Liver (tissue), 9 donors: ENCODE measurements around the gene TEX19. TPM values are rescaled to one million over a fixed set of nuclear protein-coding genes. Genes with fewer than 3 reads are reported as not detected.

Source experiments
- DNase-seq: peaks from one replicate; pipeline ENCODE4 v3.0.0-alpha.2; 2017; ENCODE audit warnings: low spot score
- H3K27ac ChIP-seq, 2 donors: one replicate each; pipeline ENCODE4 v1.7.0; 2013; ENCODE audit warnings: inconsistent platforms in 2 of 2, low read length in 2 of 2, control low read depth in 1 of 2, low read depth in 1 of 2, mild to moderate bottlenecking in 1 of 2
- H3K27me3 ChIP-seq, 4 donors: one replicate each; pipeline versions ENCODE4 v1.6.1 to v1.7.0; 2013; ENCODE audit warnings: low read length in 3 of 4, inconsistent platforms in 1 of 4, mild to moderate bottlenecking in 1 of 4, moderate library complexity in 1 of 4; ENCODE audit not compliant: control insufficient read depth in 4 of 4, insufficient read depth in 4 of 4
- H3K36me3 ChIP-seq, 4 donors: one replicate each; pipeline versions ENCODE4 v1.6.1 to v1.7.0; 2013; ENCODE audit warnings: low read length in 3 of 4, mild to moderate bottlenecking in 3 of 4, low read depth in 1 of 4, moderate library complexity in 1 of 4; ENCODE audit not compliant: control insufficient read depth in 4 of 4, insufficient read depth in 3 of 4
- H3K4me1 ChIP-seq, 4 donors: one replicate each; pipeline versions ENCODE4 v1.6.1 to v1.7.0; 2013; ENCODE audit warnings: low read length in 3 of 4, mild to moderate bottlenecking in 3 of 4, moderate library complexity in 1 of 4; ENCODE audit not compliant: control insufficient read depth in 4 of 4, insufficient read depth in 4 of 4
- H3K4me3 ChIP-seq, 3 donors: one replicate each; pipeline versions ENCODE4 v1.6.1 to v1.7.0; 2013; ENCODE audit warnings: low read length in 3 of 3, control low read depth in 1 of 3, low read depth in 1 of 3, mild to moderate bottlenecking in 1 of 3
- H3K9ac ChIP-seq, 2 donors: one replicate each; pipeline ENCODE4 v1.7.0; 2013; ENCODE audit warnings: low read length in 2 of 2, mild to moderate bottlenecking in 2 of 2, moderate library complexity in 2 of 2, control low read depth in 1 of 2, low read depth in 1 of 2
- H3K9me3 ChIP-seq, 4 donors: one replicate each; pipeline versions ENCODE4 v1.6.1 to v1.7.0; 2013; ENCODE audit warnings: low read length in 3 of 4; ENCODE audit not compliant: control insufficient read depth in 4 of 4
- EGR1 ChIP-seq, 2 donors: IDR thresholded peaks; 2 replicates each; pipeline ENCODE4 v1.6.1; 2016 to 2018; ENCODE audit warnings: antibody characterized with exemption in 2 of 2, low read depth in 2 of 2
- FOXA1 ChIP-seq: IDR thresholded peaks from 2 replicates; pipeline ENCODE4 v1.6.1; 2016; ENCODE audit warnings: antibody characterized with exemption
- FOXA2 ChIP-seq: IDR thresholded peaks from 2 replicates; pipeline ENCODE4 v1.6.1; 2016; ENCODE audit warnings: antibody characterized with exemption
- GABPA ChIP-seq, 2 donors: IDR thresholded peaks in 1 of 2; conservative IDR thresholded peaks in 1 of 2; 2 replicates each; pipeline ENCODE4 v1.6.1; 2016; ENCODE audit warnings: antibody characterized with exemption in 2 of 2, mild to moderate bottlenecking in 1 of 2, moderate library complexity in 1 of 2
- HNF4G ChIP-seq: IDR thresholded peaks from 2 replicates; pipeline ENCODE4 v1.6.1; 2016; ENCODE audit warnings: antibody characterized with exemption
- JUND ChIP-seq, 2 donors: IDR thresholded peaks; 2 replicates each; pipeline ENCODE4 v1.6.1; 2016; ENCODE audit warnings: antibody characterized with exemption in 2 of 2
- NR2F2 ChIP-seq: IDR thresholded peaks from 2 replicates; pipeline ENCODE4 v1.6.1; 2016; ENCODE audit warnings: antibody characterized with exemption
- RAD21 ChIP-seq, 2 donors: IDR thresholded peaks; 2 replicates each; pipeline ENCODE4 v1.6.1; 2016; ENCODE audit warnings: antibody characterized with exemption in 2 of 2, mild to moderate bottlenecking in 2 of 2
- RXRA ChIP-seq, 2 donors: IDR thresholded peaks; 2 replicates each; pipeline ENCODE4 v1.6.1; 2017 to 2018; ENCODE audit warnings: antibody characterized with exemption in 2 of 2, mild to moderate bottlenecking in 1 of 2
- SP1 ChIP-seq: IDR thresholded peaks from 2 replicates; pipeline ENCODE4 v1.6.1; 2018; ENCODE audit warnings: antibody characterized with exemption, mild to moderate bottlenecking
- TAF1 ChIP-seq: conservative IDR thresholded peaks from 2 replicates; pipeline ENCODE4 v1.6.1; 2016; ENCODE audit warnings: antibody characterized with exemption, mild to moderate bottlenecking
- YY1 ChIP-seq: IDR thresholded peaks from 2 replicates; pipeline ENCODE4 v1.6.1; 2016; ENCODE audit warnings: antibody characterized with exemption, mild to moderate bottlenecking
- WGBS: extraction: QIAGEN DNeasy Blood & Tissue Kit; methylation state at CpG from one replicate; pipeline ENCODE4 v1.1.7; 2013; 5-methylcytosine and 5-hydroxymethylcytosine counted together
- polyA plus RNA-seq, 2 donors: library from polyadenylated mRNA; stranded (reverse) in 1 of 2; unstranded in 1 of 2; fragments of 200-250 nt in 1 of 2; fragments of >200 nt in 1 of 2; fragmentation: Nextera tagmentation in 1 of 2; extraction: Ambion mirVana in 1 of 2; gene quantifications; one replicate each; pipeline versions ENCODE4 v1.2.1 to v1.2.3, GENCODE V29; 2013 to 2015
- total RNA-seq, 2 donors: library from RNA; depleted of rRNA; stranded (reverse); fragments of >200 nt; gene quantifications; one replicate each; pipeline ENCODE4 v1.2.3, GENCODE V29; 2014
- TF ChIP-seq, protein P1 (sequence below): IDR thresholded peaks from 2 replicates; pipeline ENCODE4 v1.6.1; 2016; ENCODE audit warnings: antibody characterized with exemption, mild to moderate bottlenecking
- TF ChIP-seq, protein P2 (sequence below): fragments of 150-350 bp; IDR thresholded peaks from 2 replicates; pipeline ENCODE4 v1.5.1; 2017; ENCODE audit warnings: improper control_type of control experiment, low read depth, low read length; ENCODE audit not compliant: missing input control
- TF ChIP-seq, protein P3 (sequence below): IDR thresholded peaks from 2 replicates; pipeline ENCODE4 v1.6.1; 2016; ENCODE audit warnings: antibody characterized with exemption
- TF ChIP-seq, protein P4 (sequence below): IDR thresholded peaks from 2 replicates; pipeline ENCODE4 v1.6.1; 2016; ENCODE audit warnings: antibody characterized with exemption
- TF ChIP-seq, protein P5 (sequence below): IDR thresholded peaks from 2 replicates; pipeline ENCODE4 v1.6.1; 2016; ENCODE audit warnings: antibody characterized with exemption
- donor health status: healthy.
- donor health status: healthy.
- donor health status: healthy.
- donor health status: healthy.
- donor health status: healthy.

TEX19 gene
- total and polyA plus RNA-seq, 4 donors, result 0.14 TPM; not detected in 3

DNA sequence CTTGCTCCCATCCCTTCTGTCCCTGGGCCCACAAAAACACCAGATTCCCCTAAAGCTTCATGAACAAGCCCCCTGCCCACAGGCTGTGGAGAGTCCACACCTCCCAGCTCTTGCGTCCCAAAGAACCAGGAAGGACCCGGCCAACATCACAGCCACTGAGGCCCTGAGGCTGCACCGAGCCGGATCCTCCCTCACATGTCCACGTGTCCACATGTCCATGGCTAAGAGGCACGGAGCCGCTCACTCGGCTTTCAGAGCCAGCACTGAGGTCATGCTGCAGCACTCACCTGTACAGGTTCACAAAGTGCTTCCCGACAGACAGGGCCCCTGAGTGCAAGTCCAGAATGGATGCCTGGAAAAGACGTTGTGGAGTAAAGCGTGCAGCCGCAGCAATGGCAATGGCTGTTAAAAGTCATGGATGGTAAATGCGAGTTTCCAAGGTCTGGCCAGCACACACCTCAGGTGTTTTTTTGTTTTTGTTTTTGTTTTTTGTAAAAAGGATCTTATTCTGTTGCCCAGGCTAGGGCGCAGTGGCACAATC is 47.2 kb downstream of the TEX19 start:
- Histone ChIP-seq H3K4me3 (no peak overlapping the region), H3K9me3 (no peaks in the 10 kb centered on the region), H3K9ac (no peak overlapping the region), H3K27me3 (no peaks in the 10 kb centered on the region), H3K36me3 (peaks cover 0 to 16% (median 3%) of the 10 kb centered on the region in 4 donors), H3K4me1 (peaks cover 0 to 4% (median 2%) of the 10 kb centered on the region in 4 donors), H3K27ac (no peak overlapping the region)
- TF ChIP-seq RAD21 (IDR thresholded peaks at IDR 0.05), result no peak
- no peak for TF ChIP-seq FOXA2
- no peak for TF ChIP-seq HNF4G
- TF ChIP-seq, protein P1, sequence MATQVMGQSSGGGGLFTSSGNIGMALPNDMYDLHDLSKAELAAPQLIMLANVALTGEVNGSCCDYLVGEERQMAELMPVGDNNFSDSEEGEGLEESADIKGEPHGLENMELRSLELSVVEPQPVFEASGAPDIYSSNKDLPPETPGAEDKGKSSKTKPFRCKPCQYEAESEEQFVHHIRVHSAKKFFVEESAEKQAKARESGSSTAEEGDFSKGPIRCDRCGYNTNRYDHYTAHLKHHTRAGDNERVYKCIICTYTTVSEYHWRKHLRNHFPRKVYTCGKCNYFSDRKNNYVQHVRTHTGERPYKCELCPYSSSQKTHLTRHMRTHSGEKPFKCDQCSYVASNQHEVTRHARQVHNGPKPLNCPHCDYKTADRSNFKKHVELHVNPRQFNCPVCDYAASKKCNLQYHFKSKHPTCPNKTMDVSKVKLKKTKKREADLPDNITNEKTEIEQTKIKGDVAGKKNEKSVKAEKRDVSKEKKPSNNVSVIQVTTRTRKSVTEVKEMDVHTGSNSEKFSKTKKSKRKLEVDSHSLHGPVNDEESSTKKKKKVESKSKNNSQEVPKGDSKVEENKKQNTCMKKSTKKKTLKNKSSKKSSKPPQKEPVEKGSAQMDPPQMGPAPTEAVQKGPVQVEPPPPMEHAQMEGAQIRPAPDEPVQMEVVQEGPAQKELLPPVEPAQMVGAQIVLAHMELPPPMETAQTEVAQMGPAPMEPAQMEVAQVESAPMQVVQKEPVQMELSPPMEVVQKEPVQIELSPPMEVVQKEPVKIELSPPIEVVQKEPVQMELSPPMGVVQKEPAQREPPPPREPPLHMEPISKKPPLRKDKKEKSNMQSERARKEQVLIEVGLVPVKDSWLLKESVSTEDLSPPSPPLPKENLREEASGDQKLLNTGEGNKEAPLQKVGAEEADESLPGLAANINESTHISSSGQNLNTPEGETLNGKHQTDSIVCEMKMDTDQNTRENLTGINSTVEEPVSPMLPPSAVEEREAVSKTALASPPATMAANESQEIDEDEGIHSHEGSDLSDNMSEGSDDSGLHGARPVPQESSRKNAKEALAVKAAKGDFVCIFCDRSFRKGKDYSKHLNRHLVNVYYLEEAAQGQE, result no peak
- no peak for TF ChIP-seq TAF1
- no peak for TF ChIP-seq JUND (IDR thresholded peaks at IDR 0.05)
- TF ChIP-seq SP1, result no peak
- TF ChIP-seq, protein P2, sequence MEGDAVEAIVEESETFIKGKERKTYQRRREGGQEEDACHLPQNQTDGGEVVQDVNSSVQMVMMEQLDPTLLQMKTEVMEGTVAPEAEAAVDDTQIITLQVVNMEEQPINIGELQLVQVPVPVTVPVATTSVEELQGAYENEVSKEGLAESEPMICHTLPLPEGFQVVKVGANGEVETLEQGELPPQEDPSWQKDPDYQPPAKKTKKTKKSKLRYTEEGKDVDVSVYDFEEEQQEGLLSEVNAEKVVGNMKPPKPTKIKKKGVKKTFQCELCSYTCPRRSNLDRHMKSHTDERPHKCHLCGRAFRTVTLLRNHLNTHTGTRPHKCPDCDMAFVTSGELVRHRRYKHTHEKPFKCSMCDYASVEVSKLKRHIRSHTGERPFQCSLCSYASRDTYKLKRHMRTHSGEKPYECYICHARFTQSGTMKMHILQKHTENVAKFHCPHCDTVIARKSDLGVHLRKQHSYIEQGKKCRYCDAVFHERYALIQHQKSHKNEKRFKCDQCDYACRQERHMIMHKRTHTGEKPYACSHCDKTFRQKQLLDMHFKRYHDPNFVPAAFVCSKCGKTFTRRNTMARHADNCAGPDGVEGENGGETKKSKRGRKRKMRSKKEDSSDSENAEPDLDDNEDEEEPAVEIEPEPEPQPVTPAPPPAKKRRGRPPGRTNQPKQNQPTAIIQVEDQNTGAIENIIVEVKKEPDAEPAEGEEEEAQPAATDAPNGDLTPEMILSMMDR, result no peak
- TF ChIP-seq NR2F2, result no peak
- TF ChIP-seq YY1, result no peak
- TF ChIP-seq RXRA (IDR thresholded peaks at IDR 0.05), result no peak
- DNase-seq, result no peak
- WGBS, result 97% methylated on average over 14 of the region's 14 CpGs

DNA sequence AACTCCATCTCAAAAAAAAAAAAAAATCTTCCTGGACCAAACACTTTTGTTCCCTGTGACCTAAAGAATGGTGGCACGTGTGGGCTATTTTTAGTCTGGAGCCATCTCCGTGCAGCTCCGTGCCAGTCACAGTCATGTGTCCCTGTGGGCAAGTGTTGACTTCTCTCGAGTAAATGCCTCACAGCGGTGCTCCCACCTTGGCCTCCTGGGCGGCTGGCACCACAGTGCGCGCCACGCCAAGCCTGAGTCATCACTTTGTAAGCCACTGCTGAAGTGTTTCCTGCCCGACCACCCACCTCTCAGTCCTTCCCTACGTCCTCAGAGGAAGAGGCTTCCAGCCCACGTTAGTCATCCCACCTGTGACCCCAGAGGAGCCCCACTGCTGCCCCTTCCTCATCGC is 48.2 kb downstream of the TEX19 start:
- no peak for TF ChIP-seq SP1
- no peaks in the 10 kb centered on the region for H3K27me3 ChIP-seq
- peaks cover 0 to 16% (median 2%) of the 10 kb centered on the region in 4 donors for H3K36me3 ChIP-seq
- H3K4me3 ChIP-seq, result no peak overlapping the region
- no peak overlapping the region for H3K27ac ChIP-seq
- DNase-seq, result no peak
- 89% methylated on average over 13 of the region's 13 CpGs for WGBS
- H3K9ac ChIP-seq, result no peak overlapping the region
- no peaks in the 10 kb centered on the region for H3K9me3 ChIP-seq
- H3K4me1 ChIP-seq, result peaks cover 0 to 9% (median 4%) of the 10 kb centered on the region in 4 donors

DNA sequence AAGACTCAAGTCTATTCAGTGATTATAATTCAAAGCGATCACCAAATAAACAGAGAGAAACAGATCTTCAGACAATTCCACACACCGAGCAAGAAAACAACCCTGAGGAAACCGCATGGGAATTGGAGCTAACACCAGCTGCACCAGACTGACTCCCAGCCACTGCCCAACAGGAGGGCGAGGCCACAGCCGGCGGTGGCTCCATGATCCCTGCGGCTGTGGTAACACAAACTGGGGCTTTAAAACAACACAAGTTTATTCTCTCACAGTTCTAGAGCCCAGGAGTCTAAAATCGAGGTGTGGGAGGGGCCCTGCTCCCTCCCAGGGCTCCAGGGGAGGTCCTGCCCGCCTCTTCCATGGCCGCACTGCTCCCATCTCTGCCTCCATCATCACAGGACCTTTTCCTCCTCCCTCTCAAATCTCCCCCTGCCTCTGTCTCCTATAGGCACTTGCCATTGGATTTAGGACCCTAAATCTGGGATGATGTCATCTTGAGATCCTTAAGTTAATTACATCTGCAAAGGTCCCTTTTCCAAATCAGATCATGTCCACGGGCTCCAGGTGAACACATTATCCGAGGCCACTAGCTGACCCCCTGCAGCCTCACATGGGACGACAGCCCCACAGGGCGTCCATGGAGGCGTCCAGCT is 49.4 kb downstream of the TEX19 start:
- TF ChIP-seq HNF4G, result no peak
- no peak for TF ChIP-seq FOXA1
- TF ChIP-seq FOXA2, result no peak
- TF ChIP-seq, protein P3, sequence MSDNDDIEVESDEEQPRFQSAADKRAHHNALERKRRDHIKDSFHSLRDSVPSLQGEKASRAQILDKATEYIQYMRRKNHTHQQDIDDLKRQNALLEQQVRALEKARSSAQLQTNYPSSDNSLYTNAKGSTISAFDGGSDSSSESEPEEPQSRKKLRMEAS, result no peak
- no peak for TF ChIP-seq RXRA (IDR thresholded peaks at IDR 0.05)
- no peak for TF ChIP-seq GABPA (IDR thresholded peaks at IDR 0.05 in 1 of 2, conservative IDR thresholded peaks at IDR 0.05 in 1 of 2)
- no peak for TF ChIP-seq EGR1 (IDR thresholded peaks at IDR 0.05; ENCODE audit: low read depth in 2 of 2)
- TF ChIP-seq, protein P4, sequence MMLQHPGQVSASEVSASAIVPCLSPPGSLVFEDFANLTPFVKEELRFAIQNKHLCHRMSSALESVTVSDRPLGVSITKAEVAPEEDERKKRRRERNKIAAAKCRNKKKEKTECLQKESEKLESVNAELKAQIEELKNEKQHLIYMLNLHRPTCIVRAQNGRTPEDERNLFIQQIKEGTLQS, result no peak
- no peak for TF ChIP-seq YY1
- TF ChIP-seq, protein P5, sequence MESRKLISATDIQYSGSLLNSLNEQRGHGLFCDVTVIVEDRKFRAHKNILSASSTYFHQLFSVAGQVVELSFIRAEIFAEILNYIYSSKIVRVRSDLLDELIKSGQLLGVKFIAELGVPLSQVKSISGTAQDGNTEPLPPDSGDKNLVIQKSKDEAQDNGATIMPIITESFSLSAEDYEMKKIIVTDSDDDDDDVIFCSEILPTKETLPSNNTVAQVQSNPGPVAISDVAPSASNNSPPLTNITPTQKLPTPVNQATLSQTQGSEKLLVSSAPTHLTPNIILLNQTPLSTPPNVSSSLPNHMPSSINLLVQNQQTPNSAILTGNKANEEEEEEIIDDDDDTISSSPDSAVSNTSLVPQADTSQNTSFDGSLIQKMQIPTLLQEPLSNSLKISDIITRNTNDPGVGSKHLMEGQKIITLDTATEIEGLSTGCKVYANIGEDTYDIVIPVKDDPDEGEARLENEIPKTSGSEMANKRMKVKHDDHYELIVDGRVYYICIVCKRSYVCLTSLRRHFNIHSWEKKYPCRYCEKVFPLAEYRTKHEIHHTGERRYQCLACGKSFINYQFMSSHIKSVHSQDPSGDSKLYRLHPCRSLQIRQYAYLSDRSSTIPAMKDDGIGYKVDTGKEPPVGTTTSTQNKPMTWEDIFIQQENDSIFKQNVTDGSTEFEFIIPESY, result no peak
- TF ChIP-seq TAF1, result no peak
- TF ChIP-seq SP1, result no peak
- TF ChIP-seq, protein P2, result no peak
- TF ChIP-seq NR2F2, result no peak
- H3K27ac ChIP-seq, result no peak overlapping the region
- DNase-seq, result no peak
- peaks cover 0 to 16% (median 2%) of the 10 kb centered on the region in 4 donors for H3K36me3 ChIP-seq
- no peaks in the 10 kb centered on the region for H3K27me3 ChIP-seq
- whole genome bisulfite sequencing, result 91% methylated on average over 15 of the region's 15 CpGs
- H3K9ac ChIP-seq, result no peak overlapping the region
- peaks cover 2 to 15% (median 11%) of the 10 kb centered on the region in 4 donors for H3K4me1 ChIP-seq
- H3K4me3 ChIP-seq, result no peak overlapping the region
- H3K9me3 ChIP-seq, result no peaks in the 10 kb centered on the region
